OCI-LY7 (cell line): ENCODE results near the gene ARHGEF4. TPM values are rescaled to one million over a fixed set of nuclear protein-coding genes. Genes with fewer than 3 reads are reported as not detected.

ENCODE experiments used
- BruUV-seq: library from RNA; stranded (reverse); fragments of 400-500 nt; replicated peaks from 2 replicates; lab custom pipeline; 2021; lab: Mats Ljungman, UMichigan
- CTCF ChIA-PET: fragments of 300-600 bp; sonication (Branson Sonifier 250); formaldehyde crosslinking; loops from one replicate; lab custom pipeline; 2022; ENCODE audit warnings: antibody characterized with exemption; ENCODE audit not compliant: unreplicated experiment; lab: Charles Lee
- POLR2A ChIA-PET: fragments of 300-600 bp; sonication (Branson Sonifier 250); formaldehyde crosslinking; loops from one replicate; lab custom pipeline; 2022; ENCODE audit warnings: antibody characterized with exemption; lab: Charles Lee
- DNase-seq: peaks from one replicate; pipeline ENCODE4 v3.0.0-alpha.2; 2015; ENCODE audit warnings: low spot score
- H2AFZ ChIP-seq: fragments of 200-600 bp; sonication (generic), shearing (Covaris generic); 2 replicates; pipeline ENCODE4 v1.6.1; 2014; ENCODE audit warnings: mild to moderate bottlenecking, antibody characterized with exemption, low read length, moderate library complexity
- H3K27ac ChIP-seq: fragments of 200-600 bp; sonication (generic); 2 replicates; pipeline ENCODE4 v1.5.1; 2014; ENCODE audit warnings: mixed run types, low read depth, mild to moderate bottlenecking, moderate library complexity, low read length, inconsistent platforms; ENCODE audit not compliant: poor library complexity, severe bottlenecking
- H3K36me3 ChIP-seq: fragments of 200-600 bp; sonication (generic); 2 replicates; pipeline ENCODE4 v1.6.1; 2014; ENCODE audit warnings: mild to moderate bottlenecking, antibody characterized with exemption, low read length, moderate library complexity, mixed read lengths; ENCODE audit not compliant: insufficient read depth
- H3K4me1 ChIP-seq: fragments of 200-600 bp; sonication (generic); 2 replicates; pipeline ENCODE4 v1.5.1; 2014; ENCODE audit warnings: mild to moderate bottlenecking, low read length; ENCODE audit not compliant: insufficient read depth, poor library complexity, severe bottlenecking
- H3K4me2 ChIP-seq: fragments of 200-600 bp; sonication (generic); 2 replicates; pipeline ENCODE4 v1.6.1; 2014; ENCODE audit warnings: mild to moderate bottlenecking, low read length
- H3K4me3 ChIP-seq: fragments of 200-600 bp; sonication (generic); 2 replicates; pipeline ENCODE4 v1.5.1; 2014; ENCODE audit warnings: mild to moderate bottlenecking, low read depth, low read length; ENCODE audit not compliant: poor library complexity, severe bottlenecking
- H3K79me2 ChIP-seq: fragments of 200-600 bp; sonication (generic); 2 replicates; pipeline ENCODE4 v1.6.1; 2016; ENCODE audit warnings: low read depth, mild to moderate bottlenecking, low read length, moderate library complexity, mixed read lengths; ENCODE audit not compliant: insufficient read depth
- H3K9me2 ChIP-seq: fragments of 200-600 bp; sonication (generic); 2 replicates; pipeline ENCODE4 v1.6.1; 2016; ENCODE audit warnings: mild to moderate bottlenecking, low read length, mixed read lengths; ENCODE audit not compliant: insufficient read depth
- H3K9me3 ChIP-seq: fragments of 200-600 bp; sonication (generic); 2 replicates; pipeline ENCODE4 v1.6.1; 2014; ENCODE audit warnings: mild to moderate bottlenecking, mixed run types, low read length, mixed read lengths
- H4K20me1 ChIP-seq: fragments of 200-600 bp; sonication (generic); 2 replicates; pipeline ENCODE4 v1.6.1; 2014; ENCODE audit warnings: mild to moderate bottlenecking, antibody characterized with exemption, low read length, moderate library complexity, mixed read lengths; ENCODE audit not compliant: insufficient read depth
- EZH2phosphoT487 ChIP-seq: fragments of 200-600 bp; sonication (generic); IDR thresholded peaks from 2 replicates; pipeline ENCODE4 v1.6.1; 2018; ENCODE audit warnings: low read depth, borderline replicate concordance, mild to moderate bottlenecking, mixed run types, antibody characterized with exemption, low read length, moderate library complexity, mixed read lengths
- intact Hi-C: fragments of 100-400 bp; cut with micrococcal nuclease; formaldehyde crosslinking; loops from one replicate; pipeline ENCODE4 v1.10.0; 2022; ENCODE audit not compliant: unreplicated experiment
- total RNA-seq, 2 experiments: library from RNA; depleted of rRNA in 1 of 2; stranded (reverse); fragments of >200 nt in 1 of 2; shearing (Covaris generic) in 1 of 2; gene quantifications; 2 replicates each; pipeline ENCODE4 v1.2.3, GENCODE V29; 2014 to 2022
- TF ChIP-seq, protein P1 (sequence below): fragments of 200-600 bp; sonication (generic); conservative IDR thresholded peaks from 2 replicates; pipeline ENCODE4 v1.5.1; 2014; ENCODE audit warnings: mild to moderate bottlenecking, antibody characterized with exemption, low read length, moderate library complexity, mixed read lengths

Gene ARHGEF4
- total RNA-seq, 2 experiments from 2014 or later = 1.1 to 1.7 TPM

GRCh38 chr2:131015764-131016163 lies 179.1 kb downstream of the ARHGEF4 start:
- no peak for DNase-seq
- intact Hi-C loops = no loop called here
- ChIA-PET CTCF (no interaction called here), POLR2A (no interaction called here)
- no peaks in the 10 kb centered on the region for H3K9me3 ChIP-seq
- H3K9me2 ChIP-seq = no peaks in the 10 kb centered on the region
- no peak overlapping the region for H3K27ac ChIP-seq
- H3K36me3 ChIP-seq = no peaks in the 10 kb centered on the region
- no peak overlapping the region for H3K4me3 ChIP-seq
- H2AFZ ChIP-seq = no peak overlapping the region
- H3K4me2 ChIP-seq = no peak overlapping the region
- H4K20me1 ChIP-seq = no peaks in the 10 kb centered on the region
- H3K4me1 ChIP-seq = no peaks in the 10 kb centered on the region
- no TSS peak for BruUV-seq
- TF ChIP-seq, protein P1, sequence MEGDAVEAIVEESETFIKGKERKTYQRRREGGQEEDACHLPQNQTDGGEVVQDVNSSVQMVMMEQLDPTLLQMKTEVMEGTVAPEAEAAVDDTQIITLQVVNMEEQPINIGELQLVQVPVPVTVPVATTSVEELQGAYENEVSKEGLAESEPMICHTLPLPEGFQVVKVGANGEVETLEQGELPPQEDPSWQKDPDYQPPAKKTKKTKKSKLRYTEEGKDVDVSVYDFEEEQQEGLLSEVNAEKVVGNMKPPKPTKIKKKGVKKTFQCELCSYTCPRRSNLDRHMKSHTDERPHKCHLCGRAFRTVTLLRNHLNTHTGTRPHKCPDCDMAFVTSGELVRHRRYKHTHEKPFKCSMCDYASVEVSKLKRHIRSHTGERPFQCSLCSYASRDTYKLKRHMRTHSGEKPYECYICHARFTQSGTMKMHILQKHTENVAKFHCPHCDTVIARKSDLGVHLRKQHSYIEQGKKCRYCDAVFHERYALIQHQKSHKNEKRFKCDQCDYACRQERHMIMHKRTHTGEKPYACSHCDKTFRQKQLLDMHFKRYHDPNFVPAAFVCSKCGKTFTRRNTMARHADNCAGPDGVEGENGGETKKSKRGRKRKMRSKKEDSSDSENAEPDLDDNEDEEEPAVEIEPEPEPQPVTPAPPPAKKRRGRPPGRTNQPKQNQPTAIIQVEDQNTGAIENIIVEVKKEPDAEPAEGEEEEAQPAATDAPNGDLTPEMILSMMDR = no peak
- TF ChIP-seq EZH2phosphoT487 = no peak
- H3K79me2 ChIP-seq = no peaks in the 10 kb centered on the region

DNA sequence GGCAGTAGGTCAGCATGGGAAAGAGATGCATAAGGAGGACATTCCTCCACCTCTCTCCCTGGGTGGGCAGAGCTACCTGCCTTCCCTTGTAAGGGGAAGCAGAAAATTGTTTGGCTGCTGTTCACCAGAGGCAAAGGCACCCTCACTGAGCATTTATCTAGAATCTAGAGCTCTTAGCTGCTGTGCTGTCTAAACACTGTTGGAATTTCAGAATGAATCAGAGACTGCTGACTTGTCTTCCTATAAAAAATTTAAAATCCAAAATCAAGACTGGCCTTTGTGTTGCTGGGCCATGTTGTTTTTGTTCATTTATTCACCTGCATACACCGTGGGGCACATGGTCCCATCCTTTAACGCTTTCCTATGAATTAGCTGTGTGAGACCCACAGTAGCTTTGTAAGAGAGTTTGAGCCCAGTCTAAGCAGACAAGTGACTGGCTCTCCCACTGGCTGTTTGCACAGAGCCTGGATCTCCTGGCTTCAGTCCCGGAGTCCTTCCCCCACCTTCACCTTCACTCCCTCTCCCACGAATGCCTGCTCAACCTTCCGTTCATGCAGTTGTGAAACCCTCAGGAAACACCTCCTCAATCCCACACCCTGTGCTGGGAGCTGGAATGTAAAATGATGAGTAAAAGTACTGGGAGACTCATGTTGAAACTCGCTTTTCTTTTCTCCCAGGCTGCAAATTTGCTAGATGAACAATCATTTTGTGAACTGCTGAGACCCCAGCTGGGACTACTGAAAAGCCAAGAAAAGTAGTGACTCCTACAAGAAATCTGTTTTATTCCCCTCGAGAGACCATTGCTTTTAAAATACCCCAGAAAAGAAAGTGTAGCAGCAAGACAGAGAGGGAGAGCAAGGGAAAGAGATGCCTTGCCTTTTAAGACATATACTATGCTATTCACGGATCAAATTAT lies 180.4 kb downstream of the ARHGEF4 start:
- ChIA-PET POLR2A (interaction anchor here (0.6 to 1.1 kb wide), 3 partner anchors 8 to 777 kb away, joined by 3 to 5 read pairs (median 4); no protein-coding TSS in a partner anchor), CTCF (no interaction called here)
- Histone ChIP-seq H3K9me3 (no peaks in the 10 kb centered on the region), H3K79me2 (no peaks in the 10 kb centered on the region), H3K4me2 (no peak overlapping the region), H3K27ac (no peak overlapping the region), H4K20me1 (no peaks in the 10 kb centered on the region), H3K36me3 (no peaks in the 10 kb centered on the region), H2AFZ (no peak overlapping the region), H3K9me2 (no peaks in the 10 kb centered on the region), H3K4me1 (no peaks in the 10 kb centered on the region), H3K4me3 (no peak overlapping the region)
- DNase-seq = no peak
- BruUV-seq = no TSS peak
- intact Hi-C loops = no loop called here
- no peak for TF ChIP-seq EZH2phosphoT487
- TF ChIP-seq, protein P1 = no peak

DNA sequence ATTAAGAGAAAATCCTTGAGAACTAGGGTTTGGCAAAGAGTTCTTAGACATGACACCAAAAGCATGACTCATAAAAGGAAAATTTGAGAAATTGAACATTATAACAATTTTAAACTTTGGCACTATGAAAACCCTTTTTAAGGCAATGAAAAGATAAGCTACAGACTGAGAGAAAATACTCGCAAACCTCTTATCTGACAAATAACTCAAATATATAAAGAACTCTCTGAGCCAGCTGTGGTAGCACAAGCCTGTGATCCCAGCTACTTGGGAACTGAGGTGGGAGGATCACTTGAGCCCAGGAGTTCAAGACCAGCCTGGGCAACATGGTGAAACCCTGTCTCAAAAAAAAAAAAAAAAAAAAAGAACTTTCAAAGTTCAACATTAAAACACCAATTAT lies 186.0 kb downstream of the ARHGEF4 start:
- H3K4me3 ChIP-seq = no peak overlapping the region
- H3K9me3 ChIP-seq = no peaks in the 10 kb centered on the region
- no peaks in the 10 kb centered on the region for H3K79me2 ChIP-seq
- ChIA-PET POLR2A (interaction anchor here (0.6 to 0.8 kb wide), 2 partner anchors 15 to 25 kb away, joined by 3 read pairs; no protein-coding TSS in a partner anchor), CTCF (no interaction called here)
- no peak overlapping the region for H2AFZ ChIP-seq
- no peak overlapping the region for H3K4me2 ChIP-seq
- no peak for DNase-seq
- H3K4me1 ChIP-seq = no peaks in the 10 kb centered on the region
- intact Hi-C loops = no loop called here
- H3K9me2 ChIP-seq = no peaks in the 10 kb centered on the region
- no peaks in the 10 kb centered on the region for H3K36me3 ChIP-seq
- H3K27ac ChIP-seq = no peak overlapping the region
- no peak for TF ChIP-seq EZH2phosphoT487
- TF ChIP-seq, protein P1 = no peak
- H4K20me1 ChIP-seq = no peaks in the 10 kb centered on the region
- no TSS peak for BruUV-seq
